Endothelial cell of umbilical vein (primary cell): ENCODE measurements around the gene TGM1. TPM values are rescaled to one million over a fixed set of nuclear protein-coding genes. Genes with fewer than 3 reads are reported as not detected.

Experiments
- BruUV-seq: library from RNA; stranded (reverse); fragments of 400-500 nt; replicated peaks from 2 replicates; lab custom pipeline; 2021; lab: Mats Ljungman, UMichigan
- CTCF ChIA-PET: fragments of 300-600, 350-600 bp; sonication (Branson Sonifier 250); formaldehyde crosslinking; loops from one replicate; lab custom pipeline; 2021; ENCODE audit warnings: antibody characterized with exemption, inconsistent platforms; lab: Charles Lee
- POLR2A ChIA-PET: fragments of 300-600, 350-600 bp; sonication (Branson Sonifier 250); formaldehyde crosslinking; loops from one replicate; lab custom pipeline; 2021; ENCODE audit warnings: antibody characterized with exemption, inconsistent platforms; lab: Charles Lee
- DNase-seq: peaks from one replicate; pipeline ENCODE4 v3.0.0-alpha.2; 2011; ENCODE audit warnings: low read depth, low spot score
- FAIRE-seq: peaks from 2 replicates; lab custom pipeline; 2011; peaks lifted over from hg19 to GRCh38; lab: Jason Lieb, UNC
- H2AFZ ChIP-seq: 2 replicates; pipeline ENCODE4 v1.6.0; 2012; ENCODE audit warnings: low read depth, low read length, control low read depth, inconsistent platforms
- H3K27ac ChIP-seq: 2 replicates; pipeline ENCODE4 v1.5.1; 2011; ENCODE audit warnings: low read depth, mild to moderate bottlenecking, control low read depth, low read length, moderate library complexity; ENCODE audit not compliant: insufficient read depth
- H3K27me3 ChIP-seq, 2 experiments: 2 replicates each; pipeline versions ENCODE4 v1.6.0 to v1.6.1; 2011; ENCODE audit warnings: low read length in 2 of 2, mixed read lengths in 1 of 2; ENCODE audit not compliant: control insufficient read depth in 2 of 2, insufficient read depth in 2 of 2
- H3K36me3 ChIP-seq, 2 experiments: 2 replicates in 1 of 2; 3 replicates in 1 of 2; pipeline ENCODE4 v1.5.1; 2011; ENCODE audit warnings: low read length in 2 of 2, mild to moderate bottlenecking in 1 of 2, moderate library complexity in 1 of 2; ENCODE audit not compliant: control insufficient read depth in 2 of 2, insufficient read depth in 2 of 2; ENCODE audit errors: extremely low read depth in 1 of 2
- H3K4me1 ChIP-seq: 3 replicates; pipeline ENCODE4 v1.5.1; 2011; ENCODE audit warnings: mild to moderate bottlenecking, low read length; ENCODE audit not compliant: control insufficient read depth, insufficient read depth; ENCODE audit errors: extremely low read depth
- H3K4me2 ChIP-seq: 2 replicates; pipeline ENCODE4 v1.6.1; 2011; ENCODE audit warnings: low read length, control low read depth, mixed read lengths; ENCODE audit not compliant: insufficient read depth
- H3K4me3 ChIP-seq, 3 experiments: fragments of 200-600 bp in 1 of 3; sonication (generic), shearing (Covaris generic) in 1 of 3; replicated peaks in 1 of 3; 2 replicates each; pipeline ENCODE4 v1.5.1; 2011 to 2016; ENCODE audit warnings: control low read depth in 3 of 3, low read length in 3 of 3, mild to moderate bottlenecking in 2 of 3, inconsistent platforms in 1 of 3, low read depth in 1 of 3, moderate library complexity in 1 of 3; ENCODE audit not compliant: insufficient read depth in 1 of 3
- H3K79me2 ChIP-seq: 2 replicates; pipeline ENCODE4 v1.6.0; 2012; ENCODE audit warnings: low read length, inconsistent platforms; ENCODE audit not compliant: control insufficient read depth, insufficient read depth
- H3K9ac ChIP-seq: replicated peaks from 2 replicates; pipeline ENCODE3; 2011; ENCODE audit warnings: low read length, control low read depth; ENCODE audit not compliant: insufficient read depth; ENCODE audit errors: extremely low read depth
- H3K9me1 ChIP-seq: replicated peaks from 3 replicates; pipeline ENCODE4 v1.6.0; 2011; ENCODE audit warnings: mild to moderate bottlenecking, low read length; ENCODE audit not compliant: control insufficient read depth, insufficient read depth; ENCODE audit errors: extremely low read depth
- H3K9me3 ChIP-seq: replicated peaks from 2 replicates; pipeline ENCODE4 v1.5.1; 2012; ENCODE audit warnings: low read length, inconsistent platforms; ENCODE audit not compliant: control insufficient read depth, insufficient read depth
- H4K20me1 ChIP-seq: replicated peaks from 2 replicates; pipeline ENCODE3; 2011; ENCODE audit warnings: mild to moderate bottlenecking, low read length; ENCODE audit not compliant: control insufficient read depth, insufficient read depth; ENCODE audit errors: extremely low read depth
- EZH2 ChIP-seq: IDR thresholded peaks from 2 replicates; pipeline ENCODE4 v1.6.1; 2012; ENCODE audit warnings: borderline replicate concordance, low read depth, mild to moderate bottlenecking, moderate library complexity, low read length, inconsistent platforms; ENCODE audit not compliant: severe bottlenecking
- FOS ChIP-seq: IDR thresholded peaks from 2 replicates; pipeline ENCODE4 v1.6.1; 2011; ENCODE audit warnings: mild to moderate bottlenecking, low read length, moderate library complexity, borderline replicate concordance; ENCODE audit not compliant: insufficient read depth
- GATA2 ChIP-seq: IDR thresholded peaks from 2 replicates; pipeline ENCODE4 v1.7.0; 2011; ENCODE audit warnings: low read depth, mild to moderate bottlenecking, moderate library complexity, mixed read lengths, low read length; ENCODE audit not compliant: insufficient read length, insufficient read depth
- JUN ChIP-seq: IDR thresholded peaks from 2 replicates; pipeline ENCODE4 v1.6.1; 2011; ENCODE audit warnings: borderline replicate concordance, low read depth; ENCODE audit not compliant: insufficient read length, insufficient read depth
- MYC ChIP-seq: IDR thresholded peaks from one replicate; pipeline ENCODE4 v1.6.1; 2011; ENCODE audit warnings: mild to moderate bottlenecking, low read depth, low read length
- POLR2A ChIP-seq: IDR thresholded peaks from 2 replicates; pipeline ENCODE4 v1.6.1; 2012; ENCODE audit warnings: low read depth, mild to moderate bottlenecking, control low read depth, low read length
- POLR2AphosphoS5 ChIP-seq: IDR thresholded peaks from 2 replicates; pipeline ENCODE4 v1.6.1; 2012; ENCODE audit warnings: low read depth, mild to moderate bottlenecking, control low read depth, low read length, moderate library complexity; ENCODE audit not compliant: insufficient read depth
- dilution Hi-C: fragments of 300-500 bp; cut with MboI; formaldehyde crosslinking; loops from one replicate; pipeline ENCODE4 v1.15.0; 2019; ENCODE audit warnings: low sequenced_read_pairs; ENCODE audit not compliant: extremely low pct_ligation_motif_present
- intact Hi-C: fragments of 100-400 bp; cut with micrococcal nuclease; formaldehyde crosslinking; loops from one replicate; pipeline ENCODE4 v1.10.0; 2022
- polyA plus RNA-seq, 4 experiments: library from polyadenylated mRNA; depleted of rRNA in 3 of 4; stranded (reverse) in 3 of 4; unstranded in 1 of 4; fragments of >200 nt; gene quantifications; 2 replicates each; pipeline versions ENCODE4 v1.2.1 to v1.2.3, GENCODE V29; 2011 to 2012; ENCODE audit warnings: missing spikeins in 1 of 4
- total RNA-seq: library from RNA; stranded (reverse); gene quantifications from 2 replicates; pipeline ENCODE4 v1.2.3, GENCODE V29; 2021
- TF ChIP-seq, protein P1 (sequence below), 2 donors: IDR thresholded peaks; 1 replicate in 1 of 2; 2 replicates in 1 of 2; pipeline ENCODE4 v1.5.1; 2011; ENCODE audit warnings: low read length in 2 of 2, mild to moderate bottlenecking in 2 of 2, moderate library complexity in 2 of 2, control low read depth in 1 of 2, inconsistent platforms in 1 of 2, low read depth in 1 of 2; ENCODE audit not compliant: insufficient read depth in 1 of 2; ENCODE audit errors: extremely low read depth in 1 of 2
- TF ChIP-seq, protein P2 (sequence below): IDR thresholded peaks from 2 replicates; pipeline ENCODE4 v1.6.1; 2011; ENCODE audit not compliant: insufficient read depth, insufficient read length

The TGM1 gene
- total and polyA plus RNA-seq, 2 donors (not counting 3 experiments of a cell fraction or from before 2014, with no cell fraction given) = 1.0 to 3.4 TPM

DNA sequence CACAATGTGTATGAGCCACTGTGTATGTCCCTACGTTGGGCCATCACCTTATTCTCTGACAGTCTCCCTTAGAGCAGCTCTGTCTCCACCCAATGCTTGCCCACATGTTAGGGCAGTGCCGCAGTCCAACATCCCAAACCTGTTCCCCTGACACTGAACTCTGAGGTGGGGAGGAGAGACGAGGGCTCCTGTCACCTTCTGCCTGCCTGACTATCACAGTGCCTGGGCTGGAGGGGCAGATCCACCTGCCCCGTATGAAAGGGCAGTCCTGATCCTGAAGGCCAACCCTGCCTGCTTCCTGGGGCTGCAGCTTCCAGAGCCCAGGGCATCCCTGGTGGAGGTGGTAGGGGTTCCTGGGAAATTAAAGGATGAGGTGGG is 2.2 kb downstream of the TGM1 start:
- no peak for TF ChIP-seq JUN
- TF ChIP-seq, protein P1, sequence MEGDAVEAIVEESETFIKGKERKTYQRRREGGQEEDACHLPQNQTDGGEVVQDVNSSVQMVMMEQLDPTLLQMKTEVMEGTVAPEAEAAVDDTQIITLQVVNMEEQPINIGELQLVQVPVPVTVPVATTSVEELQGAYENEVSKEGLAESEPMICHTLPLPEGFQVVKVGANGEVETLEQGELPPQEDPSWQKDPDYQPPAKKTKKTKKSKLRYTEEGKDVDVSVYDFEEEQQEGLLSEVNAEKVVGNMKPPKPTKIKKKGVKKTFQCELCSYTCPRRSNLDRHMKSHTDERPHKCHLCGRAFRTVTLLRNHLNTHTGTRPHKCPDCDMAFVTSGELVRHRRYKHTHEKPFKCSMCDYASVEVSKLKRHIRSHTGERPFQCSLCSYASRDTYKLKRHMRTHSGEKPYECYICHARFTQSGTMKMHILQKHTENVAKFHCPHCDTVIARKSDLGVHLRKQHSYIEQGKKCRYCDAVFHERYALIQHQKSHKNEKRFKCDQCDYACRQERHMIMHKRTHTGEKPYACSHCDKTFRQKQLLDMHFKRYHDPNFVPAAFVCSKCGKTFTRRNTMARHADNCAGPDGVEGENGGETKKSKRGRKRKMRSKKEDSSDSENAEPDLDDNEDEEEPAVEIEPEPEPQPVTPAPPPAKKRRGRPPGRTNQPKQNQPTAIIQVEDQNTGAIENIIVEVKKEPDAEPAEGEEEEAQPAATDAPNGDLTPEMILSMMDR (IDR thresholded peaks at IDR 0.05; ENCODE audit: extremely low read depth in 1 of 2, insufficient read depth in 1 of 2, low read depth in 1 of 2, low read length in 2 of 2) = no peak
- no peak for TF ChIP-seq POLR2A
- TF ChIP-seq GATA2 = no peak
- TF ChIP-seq POLR2AphosphoS5 = no peak
- TF ChIP-seq FOS = no peak
- TF ChIP-seq, protein P2, sequence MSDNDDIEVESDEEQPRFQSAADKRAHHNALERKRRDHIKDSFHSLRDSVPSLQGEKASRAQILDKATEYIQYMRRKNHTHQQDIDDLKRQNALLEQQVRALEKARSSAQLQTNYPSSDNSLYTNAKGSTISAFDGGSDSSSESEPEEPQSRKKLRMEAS = no peak
- TF ChIP-seq EZH2 = no peak
- no peak for TF ChIP-seq MYC
- Histone ChIP-seq H3K27me3 (no peaks in the 10 kb centered on the region), H3K79me2 (no peaks in the 10 kb centered on the region), H3K4me1 (no peaks in the 10 kb centered on the region), H3K36me3 (no peaks in the 10 kb centered on the region), H3K9ac (no peak overlapping the region), H3K9me3 (no peaks in the 10 kb centered on the region), H3K4me3 (no peak overlapping the region), H3K4me2 (no peak overlapping the region), H3K27ac (no peak overlapping the region), H2AFZ (no peak overlapping the region), H4K20me1 (no peaks in the 10 kb centered on the region), H3K9me1 (no peaks in the 10 kb centered on the region)
- intact Hi-C loops (no loop called here), dilution Hi-C loops (no loop called here)
- no TSS peak for BruUV-seq
- FAIRE-seq = no peak
- ChIA-PET CTCF (no interaction called here), POLR2A (interaction anchor here (0.6 kb wide), 1 partner anchor 39 kb away, joined by 3 read pairs; no protein-coding TSS in a partner anchor)
- no peak for DNase-seq
